ENCODE results near the gene ZBTB25. TPM values are rescaled to one million over a fixed set of nuclear protein-coding genes. Genes with fewer than 3 reads are reported as not detected.

ZBTB25 gene
- total and polyA plus RNA-seq, 7 experiments from 2014 or later: 30.5 to 88.0 (median 48.4) TPM

GRCh38 chr14:64467566-64467965 is 36.1 kb downstream of the ZBTB25 start:
- H3K9me3 ChIP-seq (ENCODE audit: control insufficient read depth in 2 of 3, low read length in 3 of 3): no peaks in the 10 kb centered on the region
- H3K4me1 ChIP-seq (ENCODE audit: control insufficient read depth in 2 of 2, insufficient read depth in 2 of 2, low read length in 2 of 2): peaks cover 12 to 16% of the 10 kb centered on the region in 2 donors
- Mint-ChIP-seq H3K4me3 (peak overlapping the region in 1 of 10 donors; percentile 13), H3K36me3 (peaks cover 0 to 6% (median 0%) of the 10 kb centered on the region in 5 donors), H3K9me3 (peaks cover 0 to 1% (median 0%) of the 10 kb centered on the region in 11 donors), H3K27ac (peak overlapping the region in 2 of 9 donors; percentile 12 to 63), H3K27me3 (peaks cover 0 to 3% (median 0%) of the 10 kb centered on the region in 5 donors), H3K4me1 (peaks cover 23 to 53% (median 43%) of the 10 kb centered on the region in 7 donors)
- no peaks in the 10 kb centered on the region for H3K27me3 ChIP-seq (ENCODE audit: control insufficient read depth in 2 of 2, insufficient read depth in 2 of 2, low read length in 2 of 2)
- H3K4me3 ChIP-seq (ENCODE audit: low read length): no peak overlapping the region
- DNase-seq: no peak
- ChIA-PET POLR2A (interaction anchor here (1.0 to 2.1 kb wide), 3 partner anchors 11 to 37 kb away, joined by 3 to 9 read pairs (median 5); partner anchors contain the start of gene ZBTB1), CTCF (interaction anchor here (2.4 kb wide), 1 partner anchor 43 kb away, joined by 10 read pairs; no protein-coding TSS in a partner anchor)
- intact Hi-C loops (cut with micrococcal nuclease): loop anchor here in 1 of 2 donors (5.0 kb wide), 3 partner anchors 35 to 130 kb away; partner anchors contain the start of genes ZBTB1 and ZBTB25
- H3K36me3 ChIP-seq (ENCODE audit: control insufficient read depth in 2 of 3, insufficient read depth in 3 of 3, low read length in 3 of 3): no peaks in the 10 kb centered on the region
- ATAC-seq: no peak
- no peak overlapping the region for H3K27ac ChIP-seq (ENCODE audit: low read depth, low read length)

GRCh38 chr14:64467101-64467500 is 36.5 kb downstream of the ZBTB25 start:
- Mint-ChIP-seq H3K4me1 (peaks cover 23 to 53% (median 43%) of the 10 kb centered on the region in 7 donors), H3K36me3 (peaks cover 0 to 6% (median 0%) of the 10 kb centered on the region in 5 donors), H3K4me3 (peak overlapping the region in 1 of 10 donors; percentile 91), H3K9me3 (peaks cover 0 to 1% (median 0%) of the 10 kb centered on the region in 11 donors), H3K27me3 (peaks cover 0 to 3% (median 0%) of the 10 kb centered on the region in 5 donors), H3K27ac (no peak overlapping the region)
- DNase-seq (no peak), ATAC-seq (peak; percentile 28)
- Histone ChIP-seq H3K36me3 (ENCODE audit: control insufficient read depth in 2 of 3, insufficient read depth in 3 of 3, low read length in 3 of 3) (no peaks in the 10 kb centered on the region), H3K27me3 (ENCODE audit: control insufficient read depth in 2 of 2, insufficient read depth in 2 of 2, low read length in 2 of 2) (no peaks in the 10 kb centered on the region), H3K4me3 (ENCODE audit: low read length) (no peak overlapping the region), H3K4me1 (ENCODE audit: control insufficient read depth in 2 of 2, insufficient read depth in 2 of 2, low read length in 2 of 2) (peaks cover 12 to 16% of the 10 kb centered on the region in 2 donors), H3K9me3 (ENCODE audit: control insufficient read depth in 2 of 3, low read length in 3 of 3) (no peaks in the 10 kb centered on the region), H3K27ac (ENCODE audit: low read depth, low read length) (no peak overlapping the region)
- intact Hi-C loops (cut with micrococcal nuclease): loop anchor here in 1 of 2 donors (5.0 kb wide), 3 partner anchors 35 to 130 kb away; partner anchors contain the start of genes ZBTB1 and ZBTB25
- CTCF ChIA-PET: interaction anchor here (2.4 kb wide), 1 partner anchor 44 kb away, joined by 10 read pairs; no protein-coding TSS in a partner anchor
- POLR2A ChIA-PET: interaction anchor here (1.0 to 2.1 kb wide), 4 partner anchors 9 to 38 kb away, joined by 3 to 9 read pairs (median 6); partner anchors contain the start of gene ZBTB1

GRCh38 chr14:64465831-64466554 is 37.6 kb downstream of the ZBTB25 start:
- Mint-ChIP-seq H3K27me3 (peaks cover 0 to 3% (median 0%) of the 10 kb centered on the region in 5 donors), H3K36me3 (peaks cover 0 to 3% (median 0%) of the 10 kb centered on the region in 5 donors), H3K9me3 (peaks cover 0 to 1% (median 0%) of the 10 kb centered on the region in 11 donors), H3K27ac (peak overlapping the region; percentile 11 to 92 (median 52)), H3K4me1 (peaks cover 23 to 49% (median 41%) of the 10 kb centered on the region in 7 donors), H3K4me3 (peak overlapping the region; percentile 82 to 94 (median 86))
- Histone ChIP-seq H3K9me3 (ENCODE audit: control insufficient read depth in 2 of 3, low read length in 3 of 3) (no peaks in the 10 kb centered on the region), H3K27ac (ENCODE audit: low read depth, low read length) (peak overlapping the region; percentile 46), H3K36me3 (ENCODE audit: control insufficient read depth in 2 of 3, insufficient read depth in 3 of 3, low read length in 3 of 3) (no peaks in the 10 kb centered on the region), H3K27me3 (ENCODE audit: control insufficient read depth in 2 of 2, insufficient read depth in 2 of 2, low read length in 2 of 2) (no peaks in the 10 kb centered on the region), H3K4me1 (ENCODE audit: control insufficient read depth in 2 of 2, insufficient read depth in 2 of 2, low read length in 2 of 2) (peaks cover 12 to 16% of the 10 kb centered on the region in 2 donors), H3K4me3 (ENCODE audit: low read length) (peak overlapping the region; percentile 66)
- no peak for ATAC-seq
- CTCF ChIA-PET: interaction anchor here (1.1 to 2.4 kb wide), 2 partner anchors 36 to 45 kb away, joined by 4 to 10 read pairs; no protein-coding TSS in a partner anchor
- POLR2A ChIA-PET: interaction anchor here (0.6 to 2.1 kb wide), 7 partner anchors 10 to 404 kb away, joined by 3 to 9 read pairs (median 4); partner anchors contain the start of gene ZBTB1
- DNase-seq: peak in 3 of 9 donors; percentile 4 to 12 (median 6)
- intact Hi-C loops (cut with micrococcal nuclease): loop anchor here (1.0 to 5.0 kb wide), 8 partner anchors 23 to 129 kb away; partner anchors contain the start of genes ZBTB1 (in 1 of the 2) and ZBTB25 (in 1 of the 2)

- intact Hi-C loops (cut with micrococcal nuclease): loop anchor here (1.0 to 5.0 kb wide), 7 partner anchors 23 to 128 kb away; partner anchors contain the start of genes ZBTB1 (in 1 of the 2) and ZBTB25 (in 1 of the 2)
- H3K36me3 ChIP-seq (ENCODE audit: control insufficient read depth in 2 of 3, insufficient read depth in 3 of 3, low read length in 3 of 3): no peaks in the 10 kb centered on the region
- peak; percentile 92 for ATAC-seq
- CTCF ChIA-PET: interaction anchor here (0.6 to 2.5 kb wide), 4 partner anchors 29 to 159 kb away, joined by 3 to 10 read pairs (median 4); no protein-coding TSS in a partner anchor
- H3K27ac Mint-ChIP-seq: peak within 1 kb of the TSS; percentile 25 to 92 (median 70)
- peaks cover 12 to 16% of the 10 kb centered on the region in 2 donors for H3K4me1 ChIP-seq (ENCODE audit: control insufficient read depth in 2 of 2, insufficient read depth in 2 of 2, low read length in 2 of 2)
- POLR2A ChIA-PET: interaction anchor here (0.7 to 2.6 kb wide), 8 partner anchors 11 to 141 kb away, joined by 3 to 17 read pairs (median 4); partner anchors contain the start of gene ZBTB1
- H3K9me3 Mint-ChIP-seq: peaks cover 0 to 1% (median 0%) of the 10 kb centered on the region in 11 donors
- H3K27ac ChIP-seq (ENCODE audit: low read depth, low read length): peak within 1 kb of the TSS; percentile 55
- peak; percentile 49 to 71 (median 60) for DNase-seq
- H3K27me3 Mint-ChIP-seq: peaks cover 0 to 3% (median 0%) of the 10 kb centered on the region in 5 donors
- peaks cover 23 to 50% (median 41%) of the 10 kb centered on the region in 7 donors for H3K4me1 Mint-ChIP-seq
- no peaks in the 10 kb centered on the region for H3K27me3 ChIP-seq (ENCODE audit: control insufficient read depth in 2 of 2, insufficient read depth in 2 of 2, low read length in 2 of 2)
- H3K4me3 Mint-ChIP-seq: peak within 1 kb of the TSS; percentile 83 to 94 (median 90)
- peaks cover 0 to 3% (median 0%) of the 10 kb centered on the region in 5 donors for H3K36me3 Mint-ChIP-seq
- no peaks in the 10 kb centered on the region for H3K9me3 ChIP-seq (ENCODE audit: control insufficient read depth in 2 of 3, low read length in 3 of 3)
- peak within 1 kb of the TSS; percentile 66 for H3K4me3 ChIP-seq (ENCODE audit: low read length)
Measured at GRCh38 chr14:64465191-64465822, 38.3 kb downstream of the ZBTB25 start, which contains the start of gene AKAP5. AKAP5 (plus strand) TSS chr14:64465499; CDS start chr14:64468395, 2,896 bp downstream.

- Mint-ChIP-seq H3K9me3 (peaks cover 0 to 1% (median 0%) of the 10 kb centered on the region in 11 donors), H3K27ac (peak overlapping the region; percentile 25 to 88 (median 63)), H3K4me1 (peaks cover 23 to 55% (median 44%) of the 10 kb centered on the region in 7 donors), H3K27me3 (peaks cover 0 to 3% (median 0%) of the 10 kb centered on the region in 5 donors), H3K36me3 (peaks cover 0 to 8% (median under 1%) of the 10 kb centered on the region in 5 donors), H3K4me3 (peak overlapping the region; percentile 80 to 94 (median 89))
- DNase-seq: peak in 1 of 9 donors; percentile 2
- Histone ChIP-seq H3K36me3 (ENCODE audit: control insufficient read depth in 2 of 3, insufficient read depth in 3 of 3, low read length in 3 of 3) (no peaks in the 10 kb centered on the region), H3K27ac (ENCODE audit: low read depth, low read length) (peak overlapping the region; percentile 55), H3K4me1 (ENCODE audit: control insufficient read depth in 2 of 2, insufficient read depth in 2 of 2, low read length in 2 of 2) (peaks cover 12 to 16% of the 10 kb centered on the region in 2 donors), H3K4me3 (ENCODE audit: low read length) (peak overlapping the region; percentile 66), H3K27me3 (ENCODE audit: control insufficient read depth in 2 of 2, insufficient read depth in 2 of 2, low read length in 2 of 2) (no peaks in the 10 kb centered on the region), H3K9me3 (ENCODE audit: control insufficient read depth in 2 of 3, low read length in 3 of 3) (no peaks in the 10 kb centered on the region)
- intact Hi-C loops (cut with micrococcal nuclease): loop anchor here (1.0 to 5.0 kb wide), 8 partner anchors 22 to 127 kb away; partner anchors contain the start of genes MTHFD1 (in 1 of the 2), ZBTB1 (in 1 of the 2) and ZBTB25 (in 1 of the 2)
- ATAC-seq: no peak
- CTCF ChIA-PET: interaction anchor here (0.6 to 2.5 kb wide), 3 partner anchors 29 to 158 kb away, joined by 3 to 5 read pairs (median 3); no protein-coding TSS in a partner anchor
- POLR2A ChIA-PET: interaction anchor here (1.0 to 2.6 kb wide), 4 partner anchors 10 to 71 kb away, joined by 3 to 17 read pairs (median 6); partner anchors contain the start of gene ZBTB1
Measured at GRCh38 chr14:64464651-64465050, 39.0 kb downstream of the ZBTB25 start.

Data from naive thymus-derived CD4-positive, alpha-beta T cell (primary cell).